Measurements from ENCODE around the gene SPACA9.

- TF ChIP-seq CTCF (IDR thresholded peaks at IDR 0.05; ENCODE audit: borderline replicate concordance, extremely low read depth, low read length, poor library complexity, severe bottlenecking): no peak
- no peak for TF ChIP-seq EZH2 (IDR thresholded peaks at IDR 0.05; ENCODE audit: borderline replicate concordance, low read depth, low read length, severe bottlenecking)
These were observed 639 bp upstream of the SPACA9 start, which contains the start of gene AK8 for GRCh38 chr9:132877824-132878694.

All from DND-41 (cell line).